Limb (tissue), 2 donors: Measurements from ENCODE around the gene TTC34.

Experiments
- DNase-seq, 2 donors: peaks; one replicate each; pipeline ENCODE4 v3.0.0-alpha.2; 2016; ENCODE audit errors: extremely low spot score in 2 of 2

TTC34 gene

GRCh38 chr1:2643414-2644077 is 157.9 kb downstream of the TTC34 start:
- DNase-seq = no peak

- peak; percentile 95 to 96 for DNase-seq
These were observed 158.7 kb downstream of the TTC34 start for GRCh38 chr1:2642560-2643413.

- DNase-seq = no peak
These were observed 159.3 kb downstream of the TTC34 start for GRCh38 chr1:2642131-2642559.

DNA sequence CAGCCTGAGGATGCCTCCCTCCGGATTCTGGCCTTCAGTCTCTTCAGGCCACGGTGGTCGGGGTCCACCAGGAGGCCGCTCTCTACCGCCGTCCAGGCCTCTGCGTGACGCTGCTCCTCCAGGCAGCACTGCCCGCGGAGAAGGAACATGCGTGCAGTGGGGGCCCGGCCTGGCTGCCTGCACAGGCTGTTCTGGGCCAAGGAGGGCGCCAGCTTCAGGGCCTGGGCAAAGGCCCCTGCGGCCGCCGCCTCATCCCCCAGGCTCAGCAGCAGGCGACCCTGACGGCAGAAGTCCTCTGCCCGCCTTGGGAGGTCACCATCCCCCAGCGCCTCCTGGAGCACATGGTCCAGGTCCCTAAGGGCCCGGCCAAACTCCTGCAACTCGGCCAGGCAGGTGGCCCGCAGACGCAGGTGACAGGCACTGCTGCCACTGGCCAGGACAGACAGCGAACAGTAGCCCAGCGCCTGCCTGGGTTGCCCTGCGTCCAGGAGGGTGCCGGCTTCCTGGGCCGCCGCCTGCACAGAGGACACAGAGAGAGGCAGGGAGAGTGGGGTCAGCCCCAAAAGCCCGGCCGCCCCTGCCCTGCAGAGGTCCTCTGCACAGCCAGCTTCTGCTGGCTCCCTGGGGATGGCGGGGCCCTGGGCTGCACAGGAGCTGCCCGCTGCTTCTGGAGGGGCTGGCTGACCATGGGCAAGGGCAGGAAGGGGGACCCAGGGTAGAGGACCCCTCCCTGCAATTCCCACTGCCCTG is 159.9 kb downstream of the TTC34 start:
- DNase-seq = peak in 1 of 2 donors; percentile 30

GRCh38 chr1:2640626-2641025 is 160.9 kb downstream of the TTC34 start:
- DNase-seq = peak in 1 of 2 donors; percentile 22

- peak; percentile 2 to 34 for DNase-seq
These were observed 161.6 kb downstream of the TTC34 start for GRCh38 chr1:2639607-2640521.

GRCh38 chr1:2639203-2639602 is 162.3 kb downstream of the TTC34 start:
- peak in 1 of 2 donors; percentile 20 for DNase-seq

DNA sequence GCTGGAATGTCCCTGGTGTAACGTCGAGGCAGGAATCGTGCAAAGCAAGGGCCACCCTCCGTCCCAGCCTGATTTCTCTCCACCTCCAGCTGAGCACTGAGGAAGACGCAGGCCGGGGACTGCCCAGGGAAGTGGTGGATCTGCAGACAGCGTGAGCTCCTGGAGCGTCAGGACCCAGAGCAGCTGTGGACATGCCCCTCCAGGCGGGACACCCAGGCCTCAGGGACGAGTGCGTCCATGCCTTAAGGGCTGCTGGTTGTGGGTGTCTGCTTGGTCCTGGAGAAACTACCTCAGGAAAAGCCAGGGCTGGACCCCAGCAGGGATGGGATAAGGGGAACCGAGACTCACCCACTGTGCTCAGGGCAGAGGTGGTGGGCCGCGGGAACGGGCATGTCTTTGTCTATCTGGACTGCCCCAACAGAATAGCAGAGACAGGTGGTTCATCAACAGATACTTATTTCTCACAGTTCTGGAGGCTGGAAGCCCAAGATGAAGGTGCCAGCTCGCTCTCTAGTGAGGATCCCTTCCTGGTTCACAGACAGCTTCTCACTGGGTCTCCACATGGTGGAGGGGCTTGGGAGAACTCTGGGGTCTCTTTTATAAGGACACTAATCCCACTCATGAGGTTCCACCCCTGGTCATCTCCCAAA is 162.9 kb downstream of the TTC34 start:
- peak in 1 of 2 donors; percentile 19 for DNase-seq

GRCh38 chr1:2637442-2638145 is 163.9 kb downstream of the TTC34 start:
- DNase-seq = no peak

DNA sequence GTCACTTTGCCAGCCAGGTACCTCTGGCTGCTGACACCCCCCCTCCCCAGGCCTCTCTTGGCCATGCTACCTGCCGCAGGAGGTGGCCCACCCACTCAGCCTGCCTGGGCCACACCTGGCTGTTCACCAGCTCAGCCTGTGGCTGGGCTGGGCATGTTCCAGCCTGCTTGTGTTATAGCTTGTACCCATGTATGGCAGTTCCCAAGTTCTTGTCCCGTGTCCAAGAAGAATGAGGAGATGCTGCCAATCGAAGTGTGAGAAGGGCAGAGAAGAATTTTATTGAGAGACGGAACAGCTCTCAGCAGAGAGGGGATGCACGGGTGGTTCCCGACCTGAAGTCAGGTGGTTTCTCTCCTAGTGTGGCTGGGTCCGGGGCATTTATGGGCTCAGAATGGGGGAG is 164.8 kb downstream of the TTC34 start:
- DNase-seq = no peak

- DNase-seq = peak in 1 of 2 donors; percentile 23
These were observed 166.0 kb downstream of the TTC34 start for GRCh38 chr1:2635361-2636010.

- peak in 1 of 2 donors; percentile 27 for DNase-seq
These were observed 167.5 kb downstream of the TTC34 start for GRCh38 chr1:2633936-2634491.

DNA sequence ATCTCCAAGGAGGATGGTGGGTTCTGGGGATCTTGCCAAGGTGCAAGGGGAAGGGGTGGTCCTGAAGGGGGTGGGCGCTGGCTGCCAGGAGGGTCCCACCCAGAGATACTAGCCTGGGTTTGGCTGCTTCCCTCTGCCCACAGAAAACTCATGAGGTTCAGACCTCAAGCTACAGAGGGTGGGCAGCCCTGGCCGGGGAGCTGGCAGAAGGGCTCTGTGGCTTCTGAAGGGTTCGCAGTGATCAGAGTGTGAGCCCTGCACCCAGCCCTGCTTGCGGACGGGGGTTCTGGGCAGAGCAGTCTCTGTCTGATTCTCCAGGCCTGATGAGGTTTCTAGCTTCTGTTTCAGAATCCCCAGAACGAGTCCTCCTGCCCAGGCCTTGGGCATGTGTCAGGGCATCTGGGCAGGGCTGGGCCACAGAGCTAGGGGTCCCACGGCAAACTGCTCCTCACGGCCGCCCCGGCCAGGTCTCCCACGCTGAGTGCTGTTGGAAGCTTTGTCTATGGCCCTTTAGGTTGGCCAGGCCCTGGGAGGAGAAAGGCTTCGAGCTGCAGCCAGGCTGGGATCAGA is 168.0 kb downstream of the TTC34 start:
- DNase-seq = no peak

DNA sequence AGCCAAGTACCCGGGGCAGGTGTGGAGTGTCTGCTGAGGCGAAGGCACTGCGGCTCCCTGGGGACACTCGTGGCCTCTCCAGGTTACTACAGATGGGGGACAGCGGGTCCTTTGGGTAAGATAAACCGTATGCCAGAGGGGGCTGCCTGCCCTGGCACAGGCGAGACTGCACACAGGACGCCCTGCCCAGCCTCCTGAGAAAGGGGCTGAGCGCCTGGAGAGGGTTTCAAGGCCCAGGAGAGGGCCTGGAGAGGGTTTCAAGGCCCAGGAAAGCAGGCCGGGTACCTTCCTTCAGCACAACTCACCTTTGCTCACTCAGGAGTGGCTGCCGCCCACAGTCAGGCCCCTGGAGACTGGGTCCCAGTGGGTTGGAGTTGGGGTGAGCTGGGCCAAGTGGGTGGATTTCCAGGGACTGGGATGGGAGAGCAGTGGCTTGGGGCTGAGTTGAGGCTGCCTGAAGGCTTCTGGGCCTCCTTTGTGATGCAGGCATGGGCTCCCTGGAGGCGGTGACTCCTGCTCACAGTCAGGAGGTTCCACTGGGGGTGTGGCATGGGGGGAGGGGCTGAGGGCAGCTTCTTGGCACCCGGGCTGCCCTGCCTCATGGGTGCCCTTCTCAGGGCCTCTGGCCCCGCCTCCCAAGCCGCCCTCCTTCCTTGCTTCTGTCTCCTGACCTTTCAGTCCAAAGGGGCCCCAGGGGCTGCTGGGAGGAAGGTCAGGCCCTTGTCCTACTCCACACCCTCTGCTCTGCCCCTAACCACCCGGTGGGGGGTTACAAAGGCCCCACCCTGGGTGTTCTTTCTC is 168.7 kb downstream of the TTC34 start, which contains the start of gene MMEL1:
TSS of gene MMEL1 (minus strand) at position 456 of the 801 bp plus-strand sequence. CDS start 3,532 bp downstream, outside the sequence.
- DNase-seq = peak in 1 of 2 donors; percentile 23

- DNase-seq = peak in 1 of 2 donors; percentile 26
These were observed 169.5 kb downstream of the TTC34 start for GRCh38 chr1:2632051-2632430.

DNA sequence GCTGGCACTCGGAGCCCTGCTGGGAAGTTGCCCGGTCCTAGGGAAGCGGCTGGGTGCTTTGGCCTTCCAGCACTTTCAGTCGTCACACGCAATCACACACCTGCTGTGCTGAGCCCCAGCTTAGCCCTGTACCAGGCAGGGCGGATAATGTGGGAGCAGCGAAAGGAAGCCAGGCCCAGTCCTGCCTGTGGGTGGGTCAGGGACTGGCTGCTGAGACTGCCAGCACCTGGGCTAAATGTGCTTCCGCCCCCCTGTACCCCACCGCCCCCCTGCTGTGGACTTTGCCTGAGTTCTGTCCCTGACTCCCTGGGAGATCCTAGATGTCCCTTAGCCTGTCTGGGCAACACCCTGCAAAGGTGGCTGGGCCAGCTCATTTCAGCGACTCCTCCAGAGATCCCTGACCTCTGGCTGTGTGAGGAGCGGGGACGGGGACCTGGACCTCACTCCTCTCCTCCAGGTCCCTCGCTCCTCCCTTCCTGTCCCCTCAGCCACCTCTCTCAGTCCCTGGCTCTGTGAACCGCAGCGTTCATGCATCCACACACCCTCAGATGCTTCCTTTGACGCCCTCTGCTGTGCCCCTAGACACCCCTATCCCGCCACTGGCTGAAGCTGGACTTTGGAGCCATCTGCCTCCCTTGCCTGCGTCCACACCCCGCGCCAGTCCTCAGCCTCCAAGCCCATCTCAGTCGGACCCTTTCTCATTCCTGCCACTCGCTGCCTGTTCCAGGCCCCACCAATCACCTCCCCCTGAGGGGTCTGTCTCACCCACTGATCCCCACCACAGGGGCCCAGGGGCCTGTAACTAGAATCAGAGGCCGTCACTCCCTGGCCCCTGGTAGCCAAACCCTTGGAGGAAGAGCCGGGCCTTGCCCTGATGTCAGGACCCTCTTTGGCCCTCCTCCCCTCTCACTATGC is 170.1 kb downstream of the TTC34 start:
- DNase-seq = no peak
